HG02870 (cell line): Measurements from ENCODE around the gene SMIM12.

Experiments used
- ATAC-seq: cut with Tn5 transposase; IDR thresholded peaks from one replicate; pipeline ENCODE4 v1.9.1; 2021; ENCODE audit warnings: mild to moderate bottlenecking, moderate library complexity; ENCODE audit not compliant: unreplicated experiment

SMIM12 gene

GRCh38 chr1:34874296-34874952 is 14.9 kb upstream of the SMIM12 start:
- ATAC-seq, result no peak

DNA sequence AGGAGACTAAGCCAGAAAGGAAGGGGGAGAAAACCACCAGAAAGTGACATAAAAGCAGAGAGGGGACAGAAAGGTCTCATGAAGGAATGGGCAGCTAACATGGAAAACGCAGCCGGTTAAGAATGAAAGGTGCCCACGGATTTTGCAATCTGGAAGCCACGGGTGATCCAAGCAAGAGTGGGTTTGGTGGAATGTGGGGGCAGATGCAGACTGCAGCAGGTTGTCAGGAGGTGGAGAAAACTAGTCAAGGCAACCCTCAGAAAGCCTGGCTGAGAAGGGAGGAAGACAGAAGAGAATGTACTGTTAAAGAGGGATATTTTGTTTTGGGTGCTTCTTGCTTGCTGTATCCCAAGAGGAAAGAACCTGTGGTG is 12.6 kb upstream of the SMIM12 start:
- no peak for ATAC-seq

DNA sequence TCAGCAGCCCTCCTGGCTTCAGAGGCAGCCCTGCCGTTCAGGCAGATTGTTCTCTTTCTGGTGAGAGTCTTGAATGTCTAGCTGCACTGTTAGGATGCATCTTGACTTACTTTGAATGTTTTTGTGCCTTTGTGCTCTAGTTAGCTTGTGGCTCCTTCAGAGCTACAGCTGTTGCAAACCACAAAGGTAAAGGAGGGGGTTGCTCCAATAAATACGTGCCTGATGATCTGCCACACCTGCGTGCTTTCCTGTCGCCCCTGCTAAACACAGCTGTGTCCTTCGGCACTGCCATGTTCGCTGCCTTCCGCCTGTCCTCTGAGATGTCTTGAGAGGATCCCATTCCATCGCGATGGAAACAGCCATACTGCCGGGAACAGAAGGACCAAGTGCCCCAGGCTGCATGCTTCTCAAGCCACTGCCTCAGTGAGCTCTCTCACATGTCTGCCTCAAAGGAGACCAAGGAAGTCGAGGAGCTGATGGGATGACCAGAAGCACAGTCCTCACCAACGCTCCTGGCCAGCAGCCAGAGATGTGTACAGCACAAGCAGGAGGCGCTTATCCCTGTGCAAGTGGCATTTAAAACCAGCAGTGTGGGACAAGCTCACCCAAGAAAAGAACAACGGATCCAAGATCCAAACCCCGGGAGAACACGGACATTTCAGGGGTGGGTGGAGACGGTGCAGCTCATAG is 12.0 kb upstream of the SMIM12 start:
- no peak for ATAC-seq

- ATAC-seq, result no peak
Measured at GRCh38 chr1:34870395-34870794, 10.8 kb upstream of the SMIM12 start.

GRCh38 chr1:34869760-34870159 is 10.2 kb upstream of the SMIM12 start:
- ATAC-seq, result no peak

DNA sequence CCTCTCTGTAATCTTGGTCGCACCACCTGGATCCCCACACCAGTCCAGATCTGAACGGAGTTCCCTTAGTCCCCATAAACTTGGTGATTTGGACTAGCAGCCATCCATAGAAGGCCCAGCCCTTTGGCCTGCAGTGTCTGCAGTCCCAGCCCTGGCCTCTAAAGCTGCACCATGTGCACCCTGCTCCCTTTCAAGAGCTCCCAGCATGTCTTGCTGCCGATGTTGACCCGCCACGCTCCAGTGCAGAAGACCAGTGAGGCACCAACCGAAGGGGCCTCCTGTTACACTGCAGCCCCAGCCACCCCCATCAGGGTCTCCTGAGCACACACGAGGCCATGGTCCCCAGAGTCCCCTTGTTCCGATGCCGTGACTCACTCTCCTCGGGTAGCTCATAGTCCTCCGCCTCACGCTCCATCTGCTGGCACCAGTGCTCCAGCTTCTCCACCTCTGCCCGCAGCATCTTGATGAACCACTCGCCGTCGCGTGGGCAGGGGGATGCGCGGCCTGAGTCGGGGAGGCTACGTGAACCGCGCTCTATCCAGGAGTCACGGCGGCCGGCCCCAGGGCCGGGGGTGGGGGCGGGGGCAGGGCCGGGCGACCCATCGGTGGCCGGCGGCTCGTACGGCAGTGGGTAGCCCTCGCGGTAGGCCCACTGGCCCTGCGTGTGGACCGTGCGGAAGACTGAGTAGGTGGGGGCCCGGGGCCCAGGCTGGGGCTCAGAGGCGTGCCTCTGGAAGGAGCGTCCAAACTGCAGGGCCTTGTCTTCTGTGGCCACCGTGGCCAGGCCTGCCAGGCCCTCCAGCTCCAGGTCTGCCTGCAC is 8.9 kb upstream of the SMIM12 start:
- no peak for ATAC-seq

DNA sequence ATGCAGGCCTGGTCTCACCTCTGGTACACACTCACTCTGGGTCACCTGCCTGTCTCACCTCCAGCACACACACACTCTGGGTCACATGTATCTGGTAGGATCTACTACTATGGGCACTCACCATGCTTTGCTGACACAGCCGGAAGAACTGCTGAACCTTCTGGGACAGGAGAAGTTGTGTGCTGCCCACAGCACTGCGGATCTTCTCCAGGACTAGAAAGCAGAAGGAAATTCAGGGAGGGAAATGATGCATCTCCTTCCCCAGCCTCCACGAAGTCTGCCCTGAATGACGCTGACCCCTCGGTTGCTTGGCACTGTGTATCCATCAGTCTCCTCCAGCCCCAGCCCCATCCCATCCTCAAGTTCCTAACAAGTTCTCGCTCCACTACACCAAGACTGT is 7.9 kb upstream of the SMIM12 start:
- ATAC-seq, result no peak

GRCh38 chr1:34866762-34867109 is 7.2 kb upstream of the SMIM12 start:
- ATAC-seq, result no peak

GRCh38 chr1:34865981-34866761 is 6.6 kb upstream of the SMIM12 start:
- ATAC-seq, result peak; percentile 71

DNA sequence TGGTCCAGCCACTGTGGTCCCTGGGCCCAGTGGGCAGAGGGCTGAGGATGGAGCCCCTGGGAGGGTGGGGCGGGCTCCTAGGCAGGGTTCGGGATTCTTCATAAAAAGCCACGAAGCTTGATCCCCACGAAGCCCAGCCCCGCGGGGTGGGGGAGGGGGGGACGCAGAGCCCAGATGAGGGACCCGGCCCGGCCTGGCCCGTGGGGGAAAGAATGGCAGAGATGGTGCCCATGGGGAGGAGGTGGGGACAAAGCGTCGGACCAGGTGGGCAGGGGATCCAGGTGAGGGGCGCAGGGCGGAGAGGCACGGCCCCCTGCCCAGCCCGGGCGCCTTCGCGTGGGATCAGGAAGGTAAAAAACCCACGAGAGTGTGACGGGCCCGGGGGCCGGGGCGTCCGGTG is 6.0 kb upstream of the SMIM12 start:
- no peak for ATAC-seq

- no peak for ATAC-seq
Measured at GRCh38 chr1:34864759-34865158, 5.2 kb upstream of the SMIM12 start.

DNA sequence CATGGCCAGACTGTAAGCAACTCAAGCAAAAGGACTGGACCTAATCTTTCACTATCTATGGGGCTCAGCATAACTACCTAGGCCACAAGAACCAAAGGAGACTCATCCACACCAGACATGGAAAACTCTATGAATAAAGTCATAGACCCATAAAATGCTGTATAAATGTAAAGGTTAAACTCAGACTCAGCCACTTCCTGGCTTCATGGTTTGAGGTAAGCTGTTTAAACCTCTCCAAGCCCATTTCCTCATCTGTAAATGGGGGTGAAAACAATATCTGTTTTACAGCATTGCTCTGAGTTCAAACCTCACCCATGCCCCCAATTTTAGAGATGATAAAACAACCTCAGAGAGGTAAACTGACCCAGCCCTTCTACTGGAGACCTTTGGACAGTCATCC is 4.0 kb upstream of the SMIM12 start:
- ATAC-seq, result no peak

GRCh38 chr1:34858901-34859445 is 576 bp downstream of the SMIM12 start:
- ATAC-seq, result peak; percentile 7

- ATAC-seq, result no peak
Measured at GRCh38 chr1:34856697-34857096, 2.9 kb downstream of the SMIM12 start.

DNA sequence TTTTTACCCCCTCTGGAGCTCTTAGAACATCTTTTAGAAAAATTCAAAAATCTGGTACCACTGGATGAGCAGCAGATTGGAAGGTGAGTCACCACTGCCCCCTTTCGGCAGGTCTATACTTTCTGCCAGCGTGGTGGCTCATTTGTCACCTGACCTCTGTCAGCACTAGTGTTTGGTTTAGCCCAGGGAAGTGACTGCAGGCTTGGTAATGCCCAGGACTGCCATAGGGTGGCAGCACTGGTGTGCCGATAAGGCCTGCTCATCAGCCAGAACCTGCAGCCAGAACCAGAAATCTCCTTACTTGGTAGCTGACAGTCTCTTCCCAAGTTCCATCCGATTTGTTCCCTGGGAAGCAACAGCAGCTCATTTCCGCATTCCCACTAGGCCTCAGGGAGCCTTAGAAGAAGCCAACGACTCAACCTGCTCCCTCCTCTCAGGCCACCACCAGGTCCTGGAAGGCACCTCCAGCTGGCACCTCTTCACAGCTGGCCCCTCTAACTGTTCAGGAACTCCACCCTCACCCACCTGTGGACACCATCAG is 6.8 kb downstream of the SMIM12 start:
- ATAC-seq, result peak; percentile 88

GRCh38 chr1:34851431-34852105 is 8.0 kb downstream of the SMIM12 start:
- no peak for ATAC-seq

GRCh38 chr1:34850382-34850781 is 9.2 kb downstream of the SMIM12 start:
- no peak for ATAC-seq

DNA sequence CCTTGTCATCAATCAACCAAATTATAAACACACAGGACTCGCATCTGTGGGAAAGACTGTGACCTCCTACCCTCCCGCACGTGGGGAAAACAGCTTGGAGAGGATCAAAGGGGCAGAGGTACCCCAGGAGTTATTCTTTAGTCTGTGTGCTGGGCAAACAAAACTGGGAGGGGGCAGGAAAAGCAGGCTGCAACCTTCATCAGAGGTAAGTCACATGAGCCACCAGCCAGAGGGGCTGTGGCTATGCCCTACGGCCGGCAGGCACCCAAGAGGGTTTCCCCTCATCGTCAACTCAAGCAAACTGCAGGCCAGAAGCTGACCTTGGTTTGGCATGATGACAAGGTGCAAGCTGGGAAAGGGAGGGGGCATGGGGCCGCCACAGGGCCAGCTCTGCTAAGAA is 12.5 kb downstream of the SMIM12 start:
- ATAC-seq, result no peak

GRCh38 chr1:34846265-34846664 is 13.3 kb downstream of the SMIM12 start:
- ATAC-seq, result no peak
